DND-41 (cell line): Measurements from ENCODE around the gene DNAJC4.

Source experiments
- ATAC-seq: fragments of 200-7000 bp; cut with Tn5 transposase; 3 replicates; pipeline ENCODE4 v1.9.1; 2021; ENCODE audit warnings: low read depth; ENCODE audit not compliant: insufficient read depth
- DNase-seq: peaks from one replicate; pipeline ENCODE4 v3.0.0-alpha.2; 2020
- H2AFZ ChIP-seq: 2 replicates; pipeline ENCODE4 v1.6.0; 2012; ENCODE audit warnings: low read depth, low read length
- H3K27ac ChIP-seq: 2 replicates; pipeline ENCODE4 v1.5.1; 2012; ENCODE audit warnings: low read length, inconsistent platforms
- H3K27me3 ChIP-seq: fragments of 200-600 bp; sonication (generic); 2 replicates; pipeline ENCODE4 v1.6.0; 2012; ENCODE audit warnings: low read length, mild to moderate bottlenecking, inconsistent platforms; ENCODE audit not compliant: insufficient read depth, poor library complexity
- H3K36me3 ChIP-seq: 2 replicates; pipeline ENCODE4 v1.5.1; 2012; ENCODE audit warnings: low read length, inconsistent platforms; ENCODE audit not compliant: insufficient read depth
- H3K4me1 ChIP-seq: 2 replicates; pipeline ENCODE4 v1.5.1; 2012; ENCODE audit warnings: mild to moderate bottlenecking, low read length; ENCODE audit not compliant: insufficient read depth
- H3K4me2 ChIP-seq: 2 replicates; pipeline ENCODE4 v1.6.0; 2012; ENCODE audit warnings: mild to moderate bottlenecking, moderate library complexity, low read length, inconsistent platforms; ENCODE audit not compliant: insufficient read depth
- H3K4me3 ChIP-seq, 2 experiments: fragments of 200-600 bp in 1 of 2; shearing (Covaris generic) in 1 of 2; 2 replicates each; pipeline ENCODE4 v1.5.1; 2012 to 2016; ENCODE audit warnings: inconsistent platforms in 2 of 2, low read length in 2 of 2, mild to moderate bottlenecking in 2 of 2, low read depth in 1 of 2, moderate library complexity in 1 of 2
- H3K79me2 ChIP-seq: 2 replicates; pipeline ENCODE4 v1.6.0; 2012; ENCODE audit warnings: low read length, inconsistent platforms; ENCODE audit not compliant: insufficient read depth
- H3K9ac ChIP-seq: 2 replicates; pipeline ENCODE4 v1.6.0; 2012; ENCODE audit warnings: low read depth, mild to moderate bottlenecking, inconsistent platforms, low read length, moderate library complexity
- H3K9me3 ChIP-seq: 2 replicates; pipeline ENCODE4 v1.5.1; 2012; ENCODE audit warnings: low read length, moderate library complexity, mild to moderate bottlenecking, inconsistent platforms; ENCODE audit not compliant: insufficient read depth, severe bottlenecking
- H4K20me1 ChIP-seq: 2 replicates; pipeline ENCODE4 v1.6.0; 2012; ENCODE audit warnings: low read length; ENCODE audit not compliant: insufficient read depth
- EZH2 ChIP-seq: IDR thresholded peaks from 3 replicates; pipeline ENCODE4 v1.6.1; 2012; ENCODE audit warnings: borderline replicate concordance, low read depth, mild to moderate bottlenecking, moderate library complexity, low read length, inconsistent platforms; ENCODE audit not compliant: severe bottlenecking
- TF ChIP-seq, protein P1 (sequence below): IDR thresholded peaks from 2 replicates; pipeline ENCODE4 v1.5.1; 2012; ENCODE audit warnings: borderline replicate concordance, low read length, moderate library complexity, mild to moderate bottlenecking; ENCODE audit not compliant: poor library complexity, severe bottlenecking; ENCODE audit errors: extremely low read depth

DNAJC4 gene

DNA sequence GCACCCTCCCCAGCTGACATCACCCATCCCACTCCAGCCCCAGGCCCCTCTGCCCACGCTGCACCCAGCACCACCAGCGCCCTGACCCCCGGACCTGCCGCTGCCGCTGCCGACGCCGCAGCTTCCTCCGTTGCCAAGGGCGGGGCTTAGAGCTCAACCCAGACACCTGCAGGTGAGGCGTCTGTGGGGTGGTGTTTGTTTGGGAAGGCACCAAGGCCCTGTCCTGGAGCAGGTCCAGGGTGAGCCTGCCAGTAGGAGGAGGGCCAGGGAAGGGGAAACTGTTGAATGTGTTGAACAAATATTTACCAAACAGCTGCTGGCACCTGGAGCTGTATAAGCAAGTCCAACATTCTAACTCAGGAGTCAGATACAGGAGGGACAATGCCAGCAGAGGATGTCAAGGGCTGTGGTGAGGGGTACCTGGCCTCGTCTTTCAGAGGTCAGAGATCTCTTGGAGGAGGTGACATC is 7.2 kb downstream of the DNAJC4 start:
- DNase-seq (no peak), ATAC-seq (no peak)
- Histone ChIP-seq H3K79me2 (peaks cover 28% of the 10 kb centered on the region), H3K27me3 (no peaks in the 10 kb centered on the region), H3K4me3 (no peak overlapping the region), H3K36me3 (peaks cover 41% of the 10 kb centered on the region), H2AFZ (no peak overlapping the region), H3K4me2 (no peak overlapping the region), H4K20me1 (peaks cover 19% of the 10 kb centered on the region), H3K27ac (no peak overlapping the region), H3K4me1 (peaks cover 51% of the 10 kb centered on the region), H3K9me3 (no peaks in the 10 kb centered on the region), H3K9ac (no peak overlapping the region)
- TF ChIP-seq, protein P1, sequence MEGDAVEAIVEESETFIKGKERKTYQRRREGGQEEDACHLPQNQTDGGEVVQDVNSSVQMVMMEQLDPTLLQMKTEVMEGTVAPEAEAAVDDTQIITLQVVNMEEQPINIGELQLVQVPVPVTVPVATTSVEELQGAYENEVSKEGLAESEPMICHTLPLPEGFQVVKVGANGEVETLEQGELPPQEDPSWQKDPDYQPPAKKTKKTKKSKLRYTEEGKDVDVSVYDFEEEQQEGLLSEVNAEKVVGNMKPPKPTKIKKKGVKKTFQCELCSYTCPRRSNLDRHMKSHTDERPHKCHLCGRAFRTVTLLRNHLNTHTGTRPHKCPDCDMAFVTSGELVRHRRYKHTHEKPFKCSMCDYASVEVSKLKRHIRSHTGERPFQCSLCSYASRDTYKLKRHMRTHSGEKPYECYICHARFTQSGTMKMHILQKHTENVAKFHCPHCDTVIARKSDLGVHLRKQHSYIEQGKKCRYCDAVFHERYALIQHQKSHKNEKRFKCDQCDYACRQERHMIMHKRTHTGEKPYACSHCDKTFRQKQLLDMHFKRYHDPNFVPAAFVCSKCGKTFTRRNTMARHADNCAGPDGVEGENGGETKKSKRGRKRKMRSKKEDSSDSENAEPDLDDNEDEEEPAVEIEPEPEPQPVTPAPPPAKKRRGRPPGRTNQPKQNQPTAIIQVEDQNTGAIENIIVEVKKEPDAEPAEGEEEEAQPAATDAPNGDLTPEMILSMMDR, result no peak
- TF ChIP-seq EZH2, result no peak

DNA sequence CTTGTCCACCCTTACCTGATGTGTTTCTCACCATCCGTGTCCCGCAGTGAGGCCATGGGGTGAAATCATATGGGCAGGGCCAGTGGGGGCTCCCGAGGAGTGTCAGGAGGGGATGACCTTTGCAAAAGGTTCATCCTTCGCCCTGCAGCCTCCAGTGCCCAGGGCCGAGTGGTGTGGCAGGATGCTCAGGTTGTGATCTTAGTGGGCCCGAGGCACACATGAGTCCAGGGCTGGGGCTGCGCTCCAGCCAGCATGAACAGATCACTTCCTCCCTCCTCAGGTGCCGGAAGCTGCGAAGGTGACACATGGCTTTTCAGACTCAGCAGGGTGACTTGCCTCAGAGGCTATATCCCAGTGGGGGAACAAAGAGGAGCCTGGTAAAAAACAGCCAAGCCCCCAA is 7.7 kb downstream of the DNAJC4 start:
- peaks cover 53% of the 10 kb centered on the region for H3K4me1 ChIP-seq
- no peaks in the 10 kb centered on the region for H3K27me3 ChIP-seq
- no peak overlapping the region for H3K4me3 ChIP-seq
- peaks cover 22% of the 10 kb centered on the region for H4K20me1 ChIP-seq
- ATAC-seq (no peak), DNase-seq (no peak)
- H3K9me3 ChIP-seq, result no peaks in the 10 kb centered on the region
- peaks cover 33% of the 10 kb centered on the region for H3K79me2 ChIP-seq
- no peak overlapping the region for H3K9ac ChIP-seq
- TF ChIP-seq, protein P1, result no peak
- TF ChIP-seq EZH2, result no peak
- no peak overlapping the region for H3K4me2 ChIP-seq
- no peak overlapping the region; the same call in 1 of the 2 replicates for H3K27ac ChIP-seq
- no peak overlapping the region for H2AFZ ChIP-seq
- H3K36me3 ChIP-seq, result peaks cover 45% of the 10 kb centered on the region

DNA sequence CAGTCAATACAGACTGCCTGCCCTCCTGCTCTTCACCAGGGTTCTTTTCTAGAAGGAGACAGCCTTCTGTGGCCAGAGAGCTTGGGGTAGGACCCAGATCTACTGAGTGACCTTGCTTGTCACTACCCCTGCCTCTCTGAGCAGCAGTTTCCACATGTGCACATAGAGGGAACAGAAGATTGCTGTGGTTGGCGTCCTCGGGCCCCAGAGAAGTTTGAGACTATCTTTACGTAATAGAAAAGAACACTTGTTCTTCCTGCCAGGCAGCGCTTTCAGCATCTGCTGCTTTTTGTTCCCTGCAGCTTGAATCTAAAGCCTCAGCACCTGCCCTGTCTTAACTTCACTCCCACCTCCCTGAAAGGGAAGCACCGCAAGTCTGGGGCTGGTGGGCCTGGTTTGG is 8.7 kb downstream of the DNAJC4 start:
- Histone ChIP-seq H3K36me3 (peaks cover 54% of the 10 kb centered on the region), H3K4me1 (peaks cover 55% of the 10 kb centered on the region), H4K20me1 (peaks cover 30% of the 10 kb centered on the region), H3K4me3 (no peak overlapping the region), H3K27ac (no peak overlapping the region), H3K4me2 (no peak overlapping the region), H3K9ac (0 out of 2 replicates have a peak overlapping the region, but pooled peaks have one; percentile 5), H3K79me2 (peaks cover 41% of the 10 kb centered on the region), H3K27me3 (no peaks in the 10 kb centered on the region), H2AFZ (no peak overlapping the region), H3K9me3 (no peaks in the 10 kb centered on the region)
- ATAC-seq, result no peak
- DNase-seq, result no peak
- TF ChIP-seq, protein P1, result no peak
- no peak for TF ChIP-seq EZH2

DNA sequence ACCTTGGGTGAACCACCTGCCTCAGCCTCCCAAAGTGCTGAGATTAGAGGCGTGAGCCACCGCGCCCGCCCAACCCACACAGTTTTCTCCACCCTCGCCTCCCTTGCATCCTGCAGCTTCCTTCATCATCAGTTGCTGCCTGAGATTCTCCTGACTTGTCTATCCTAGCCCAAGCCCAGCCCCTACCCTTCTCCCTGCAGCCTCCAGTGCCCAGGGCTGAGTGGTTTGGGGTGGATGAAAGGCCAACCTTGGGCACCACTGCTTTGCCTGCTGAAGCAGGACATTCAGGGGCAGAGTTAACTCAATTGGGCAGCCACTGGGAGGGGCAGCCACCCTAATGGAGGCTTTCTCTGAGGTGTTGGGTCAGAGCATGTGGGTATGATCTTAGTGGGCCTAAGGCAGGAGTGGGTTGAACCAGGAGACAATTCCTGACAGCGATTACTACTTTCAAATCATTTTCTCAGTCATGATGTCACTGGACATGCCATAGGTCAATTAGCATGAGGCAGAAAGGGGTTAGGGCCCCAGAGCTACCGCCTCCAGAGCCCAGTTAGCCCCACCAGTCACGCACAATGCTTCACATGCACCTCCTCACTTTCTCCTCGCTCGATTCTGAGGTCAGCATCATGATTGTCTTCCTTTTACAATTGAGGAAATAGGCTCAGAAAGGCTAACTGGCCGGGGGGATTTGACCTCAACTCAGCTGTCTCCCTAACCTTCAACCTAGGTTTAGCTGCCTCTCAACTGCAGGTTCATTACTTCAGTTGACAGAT is 9.5 kb downstream of the DNAJC4 start:
- H3K4me3 ChIP-seq, result peak overlapping the region; percentile 20 to 65; a peak in 3 of 4 replicates
- H2AFZ ChIP-seq, result peak overlapping the region; percentile 78
- DNase-seq, result no peak
- H3K27ac ChIP-seq, result peak overlapping the region; percentile 87
- TF ChIP-seq, protein P1, result no peak
- no peak for TF ChIP-seq EZH2
- peaks cover 45% of the 10 kb centered on the region for H3K79me2 ChIP-seq
- peaks cover 60% of the 10 kb centered on the region for H3K4me1 ChIP-seq
- H3K4me2 ChIP-seq, result peak overlapping the region; percentile 93
- no peaks in the 10 kb centered on the region for H3K9me3 ChIP-seq
- peaks cover 35% of the 10 kb centered on the region for H4K20me1 ChIP-seq
- no peak for ATAC-seq
- no peaks in the 10 kb centered on the region for H3K27me3 ChIP-seq
- H3K36me3 ChIP-seq, result peaks cover 62% of the 10 kb centered on the region
- H3K9ac ChIP-seq, result peak overlapping the region; percentile 67
